NCI-H446 treated with DMSO at 0.1 percent for 48 hours (cell line): ENCODE data around the gene SURF4.
"Not testable (repeated sequence)": the region's sequence is repeated elsewhere in the genome, so short reads cannot be mapped to it uniquely, and the experiment has no call there.

Experiments
- DNase-seq: peaks from one replicate; lab custom pipeline; 2025; lab: John Stamatoyannopoulos, UW

The SURF4 gene

GRCh38 chr9:133397370-133397769 lies 21.5 kb upstream of the SURF4 start:
- DNase-seq, result no peak

- no peak for DNase-seq
These were observed 21.1 kb upstream of the SURF4 start for GRCh38 chr9:133396952-133397351.

- DNase-seq, result no peak
These were observed 18.9 kb upstream of the SURF4 start for GRCh38 chr9:133394687-133395271.

GRCh38 chr9:133393399-133393798 lies 17.5 kb upstream of the SURF4 start:
- no peak for DNase-seq

- DNase-seq, result not testable (repeated sequence)
These were observed 16.4 kb upstream of the SURF4 start for GRCh38 chr9:133392308-133392707.

- DNase-seq, result not testable (repeated sequence)
These were observed 15.6 kb upstream of the SURF4 start for GRCh38 chr9:133391449-133391848.

- no peak for DNase-seq
These were observed 14.9 kb upstream of the SURF4 start for GRCh38 chr9:133390713-133391112.

GRCh38 chr9:133389562-133389961 lies 13.7 kb upstream of the SURF4 start:
- no peak for DNase-seq

- DNase-seq, result no peak
These were observed 13.2 kb upstream of the SURF4 start for GRCh38 chr9:133389025-133389557.

GRCh38 chr9:133387680-133388079 lies 11.8 kb upstream of the SURF4 start:
- no peak for DNase-seq

- no peak for DNase-seq
These were observed 10.5 kb upstream of the SURF4 start for GRCh38 chr9:133386338-133386737.

- no peak for DNase-seq
These were observed 9.6 kb upstream of the SURF4 start for GRCh38 chr9:133385452-133385851.

GRCh38 chr9:133384736-133385321 lies 9.0 kb upstream of the SURF4 start:
- DNase-seq, result peak; percentile 39

GRCh38 chr9:133383438-133383837 lies 7.6 kb upstream of the SURF4 start:
- DNase-seq, result no peak

GRCh38 chr9:133382507-133383141 lies 6.8 kb upstream of the SURF4 start:
- DNase-seq, result no peak

GRCh38 chr9:133380734-133381133 lies 4.9 kb upstream of the SURF4 start:
- DNase-seq, result no peak

- no peak for DNase-seq
These were observed 3.6 kb upstream of the SURF4 start for GRCh38 chr9:133379153-133380086.

GRCh38 chr9:133378408-133378962 lies 2.6 kb upstream of the SURF4 start:
- no peak for DNase-seq

GRCh38 chr9:133377721-133378216 lies 1.9 kb upstream of the SURF4 start:
- no peak for DNase-seq

GRCh38 chr9:133377280-133377679 lies 1.4 kb upstream of the SURF4 start:
- not testable (repeated sequence) for DNase-seq

GRCh38 chr9:133375116-133375723 lies 640 bp downstream of the SURF4 start:
- no peak for DNase-seq
